Adipose tissue (tissue), 3 donors: Measurements from ENCODE around the gene PRKCI. TPM values are rescaled to one million over a fixed set of nuclear protein-coding genes. Genes with fewer than 3 reads are reported as not detected.
"Not testable (repeated sequence)": the region's sequence is repeated elsewhere in the genome, so short reads cannot be mapped to it uniquely, and the experiment has no call there.

ENCODE experiments used
- H3K27ac ChIP-seq: one replicate; pipeline ENCODE4 v1.5.1; 2013; ENCODE audit warnings: low read depth, low read length
- WGBS, 3 donors: extraction: QIAGEN DNeasy Blood & Tissue Kit; methylation state at CpG; one replicate each; pipeline ENCODE4 v1.1.7; 2013; 5-methylcytosine and 5-hydroxymethylcytosine counted together
- polyA plus RNA-seq, 3 donors: library from polyadenylated mRNA; stranded (reverse); fragments of 200-250 nt; gene quantifications; one replicate each; pipeline ENCODE4 v1.2.3, GENCODE V29; 2013
- donor health status: healthy with polysubstance abuse.
- donor health status: Bipolar disorder and iron deficiency.
- donor health status: healthy.

The PRKCI gene
- polyA plus RNA-seq, 3 donors: 4.8 to 12.8 (median 8.3) TPM

DNA sequence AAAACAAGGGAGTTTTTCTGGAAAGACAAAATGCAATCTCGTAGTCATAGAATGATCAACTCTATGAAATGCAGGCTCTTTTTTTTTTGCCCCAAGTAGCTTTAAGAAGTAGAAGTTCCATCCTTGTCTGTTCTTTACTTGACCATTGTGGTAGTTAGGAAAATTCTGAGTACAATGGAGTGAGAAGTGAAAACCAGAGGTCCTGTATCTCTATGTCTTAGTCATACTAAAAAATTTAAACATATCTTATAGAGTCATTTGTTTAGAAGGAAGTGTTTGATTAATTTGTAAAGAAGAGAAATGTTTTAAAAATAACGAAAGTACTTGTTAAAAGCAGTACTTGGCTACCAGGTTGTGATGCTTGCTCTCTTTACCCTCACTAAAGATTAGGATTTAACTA is 52.4 kb downstream of the PRKCI start:
- 83 to 90% (median 84%) methylated on average over 2 of the region's 2 CpGs for WGBS, 3 donors
- H3K27ac ChIP-seq: no peak overlapping the region

DNA sequence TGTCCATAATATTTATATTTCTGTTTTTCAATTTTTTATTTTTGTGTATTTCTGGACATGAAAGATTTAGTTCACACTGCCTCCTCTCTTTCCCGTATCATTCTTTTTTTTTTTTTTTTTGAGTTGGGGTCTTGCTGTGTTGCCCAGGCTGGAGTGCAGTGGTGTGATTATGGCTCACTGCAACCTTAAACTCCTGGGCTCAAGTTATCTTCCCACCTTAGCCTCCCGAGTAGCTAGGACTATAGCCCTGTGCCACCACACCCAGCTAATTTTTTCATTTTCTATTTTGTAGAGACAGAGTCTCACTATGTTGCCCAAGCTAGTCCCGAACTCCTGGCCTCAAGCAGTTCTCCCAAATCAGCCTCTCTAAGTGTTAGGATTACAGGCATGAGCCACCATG is 53.6 kb downstream of the PRKCI start:
- 91 to 98% (median 97%) methylated on average over 3 of the region's 3 CpGs for WGBS, 3 donors
- H3K27ac ChIP-seq: no peak overlapping the region

DNA sequence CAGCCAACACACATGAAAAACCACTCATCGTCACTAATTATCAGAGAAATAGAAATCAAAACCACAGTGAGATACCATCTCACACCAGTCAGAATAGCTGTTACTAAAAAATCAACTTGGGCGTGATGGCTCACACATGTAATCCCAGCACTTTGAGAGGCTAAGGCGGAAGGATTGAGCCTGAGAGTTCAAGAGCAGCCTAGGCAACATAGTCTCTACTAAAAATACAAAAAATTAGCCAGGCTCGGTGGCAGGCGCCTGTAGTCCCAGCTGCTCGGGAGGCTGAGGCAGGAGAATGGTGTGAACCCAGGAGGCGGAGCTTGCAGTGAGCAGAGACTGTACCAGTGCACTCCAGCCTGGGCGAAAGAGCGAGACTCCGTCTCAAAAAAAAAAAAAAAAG is 55.1 kb downstream of the PRKCI start:
- not testable (repeated sequence) for H3K27ac ChIP-seq
- WGBS, 3 donors: 87 to 99% (median 93%) methylated on average over 10 of the region's 10 CpGs

DNA sequence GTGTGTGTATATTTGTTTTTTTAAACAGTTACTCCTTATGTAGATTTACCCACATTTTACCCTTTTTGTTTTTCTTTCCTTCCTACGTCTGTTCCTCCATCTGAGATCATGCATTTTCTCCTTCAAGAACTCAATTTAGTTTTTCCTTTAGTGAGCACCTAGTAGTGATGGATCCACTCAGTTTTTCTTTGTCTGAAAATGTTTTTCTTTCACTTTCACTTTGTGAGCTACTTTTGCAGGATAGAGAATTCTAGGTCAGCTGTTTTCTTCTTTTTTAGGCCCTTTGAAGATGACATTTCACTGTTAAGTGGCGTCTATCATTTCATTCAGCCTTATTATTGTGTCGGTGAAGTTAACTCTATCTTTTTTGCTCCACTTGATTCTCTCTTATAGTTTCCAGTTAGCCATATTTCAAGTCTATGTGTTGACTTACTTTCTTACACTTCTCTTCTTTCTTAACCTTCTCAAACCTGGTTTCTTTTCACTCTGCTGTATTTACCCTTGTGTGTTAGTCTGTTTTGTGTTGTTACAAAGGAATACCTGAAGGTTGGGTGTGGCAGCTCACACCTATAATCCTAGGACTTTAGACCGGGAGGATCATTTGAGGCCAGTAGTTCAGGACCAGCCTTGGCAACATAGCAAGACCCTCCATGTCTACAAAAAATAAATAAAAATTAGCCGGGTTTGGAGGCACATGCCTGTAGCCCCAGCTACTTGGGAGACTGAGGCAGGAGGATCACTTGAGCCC is 55.8 kb downstream of the PRKCI start:
- 81 to 93% (median 81%) methylated on average over 5 of the region's 5 CpGs for WGBS, 3 donors
- H3K27ac ChIP-seq: no peak overlapping the region

DNA sequence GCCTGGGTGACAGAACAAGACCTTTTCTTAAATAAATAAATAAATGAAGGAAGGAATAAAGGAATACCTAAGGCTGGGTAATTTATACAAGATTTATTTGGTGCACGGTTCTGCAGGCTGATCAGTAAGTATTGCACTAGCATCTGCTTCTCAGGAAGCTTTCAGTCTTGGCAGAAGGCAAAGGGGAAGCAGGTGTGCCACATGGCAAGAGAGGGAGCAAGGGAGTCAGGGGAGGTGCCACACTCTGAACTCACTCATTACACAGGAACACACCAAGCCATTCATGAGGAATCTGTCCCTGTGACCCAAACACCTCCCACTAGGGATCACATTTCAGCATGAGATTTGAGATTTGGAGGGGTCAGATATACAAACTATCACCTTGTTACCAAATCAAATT is 56.4 kb downstream of the PRKCI start:
- WGBS, 3 donors: 48 to 74% (median 66%) methylated on average over 1 of the region's 1 CpG
- no peak overlapping the region for H3K27ac ChIP-seq

DNA sequence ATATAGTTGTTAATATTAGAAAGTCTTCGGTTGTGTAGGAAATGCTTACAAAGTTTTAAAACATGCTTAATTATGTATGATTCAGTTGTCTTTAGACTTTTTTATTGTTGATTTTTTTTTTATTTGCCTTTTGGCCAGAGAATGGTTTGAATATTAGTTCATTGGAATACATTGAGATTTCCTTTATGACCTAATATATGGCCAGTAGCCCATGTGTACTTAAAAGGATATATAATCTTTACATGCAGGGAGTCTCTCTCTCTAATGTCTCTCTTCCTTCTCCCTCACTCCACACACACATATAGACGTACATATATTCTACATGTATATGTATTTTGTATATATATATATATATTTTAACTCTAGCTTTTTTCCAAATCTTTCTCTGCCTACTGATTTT is 68.0 kb downstream of the PRKCI start:
- no peak overlapping the region for H3K27ac ChIP-seq
- 86 to 90% (median 88%) methylated on average over 2 of the region's 2 CpGs for WGBS, 3 donors

DNA sequence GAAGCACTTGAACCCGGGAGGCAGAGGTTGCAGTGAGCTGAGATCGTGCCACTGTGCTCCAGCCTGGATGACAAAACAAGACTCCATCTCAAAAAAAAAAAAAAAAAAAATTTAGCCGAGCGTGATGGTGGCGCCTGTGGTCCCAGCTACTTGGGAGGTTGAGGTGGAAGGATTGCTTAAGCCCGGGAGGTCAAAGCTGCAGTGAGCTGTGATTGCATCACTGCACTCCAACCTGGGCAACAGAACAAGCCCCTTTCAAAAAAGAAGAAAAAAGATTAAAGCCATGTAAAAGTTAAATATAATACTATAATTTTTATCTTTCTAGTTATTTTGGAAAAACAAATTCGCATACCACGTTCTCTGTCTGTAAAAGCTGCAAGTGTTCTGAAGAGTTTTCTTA is 73.4 kb downstream of the PRKCI start:
- WGBS, 3 donors: 85 to 99% (median 94%) methylated on average over 8 of the region's 8 CpGs
- H3K27ac ChIP-seq: no peak overlapping the region

DNA sequence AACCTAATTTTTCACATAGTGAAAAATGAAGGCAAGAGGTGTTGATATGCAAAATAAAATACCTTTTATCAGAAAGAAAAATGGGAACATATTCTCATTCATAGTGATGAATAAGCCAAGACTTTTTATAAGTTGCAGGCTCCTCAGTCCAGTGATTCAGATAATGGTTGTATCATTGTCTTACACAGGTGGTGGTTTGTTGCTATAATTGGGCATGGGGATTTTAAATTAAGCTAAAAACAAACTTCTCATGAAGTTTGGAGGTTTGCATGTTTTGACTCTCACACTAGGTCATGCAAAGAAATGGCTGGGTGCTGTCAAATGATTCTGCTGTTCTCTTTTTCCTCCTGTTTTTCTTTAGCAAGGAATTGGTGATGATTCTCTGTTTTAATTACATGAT is 74.5 kb downstream of the PRKCI start:
- H3K27ac ChIP-seq: no peak overlapping the region

DNA sequence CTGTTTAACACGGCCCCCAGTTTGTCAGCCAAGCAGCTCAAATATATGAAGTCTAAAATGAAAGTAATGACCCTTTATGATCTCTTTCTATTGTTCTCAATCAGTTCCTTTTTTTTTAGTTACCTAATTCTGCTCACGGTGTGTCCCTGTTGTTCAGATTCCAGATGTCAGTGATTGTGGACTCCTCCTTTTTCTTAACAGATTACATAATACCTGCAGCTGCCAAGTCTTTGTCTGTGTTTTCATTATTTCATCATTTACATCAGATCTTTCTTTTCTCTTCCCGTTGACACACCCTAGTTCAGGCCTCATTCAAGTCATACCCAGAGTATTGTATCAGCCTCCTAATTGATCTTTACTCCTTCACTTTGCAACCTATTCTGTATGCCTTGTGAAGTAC is 79.2 kb downstream of the PRKCI start:
- H3K27ac ChIP-seq: no peak overlapping the region
- 26 to 58% (median 33%) methylated on average over 3 of the region's 3 CpGs for WGBS, 3 donors

DNA sequence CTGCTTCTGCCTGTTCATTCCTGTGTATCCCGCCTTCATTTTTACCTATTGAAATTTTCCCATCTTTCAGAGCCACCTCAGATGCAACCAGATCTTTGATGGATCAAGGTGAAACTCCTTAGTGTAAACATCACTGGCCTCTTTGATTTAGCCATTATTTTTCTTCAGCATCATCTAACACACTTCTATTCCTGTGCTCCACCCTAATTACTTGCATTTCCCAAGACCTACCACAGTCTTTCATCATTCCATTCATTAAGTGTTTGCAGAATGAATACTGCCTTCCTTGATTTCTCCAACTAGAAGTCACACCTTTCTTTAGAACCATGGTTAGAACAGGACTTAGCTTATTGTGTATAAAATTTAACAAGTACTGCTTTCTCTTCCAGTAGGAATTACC is 79.8 kb downstream of the PRKCI start:
- WGBS, 3 donors: 97 to 100% (median 100%) methylated on average over 1 of the region's 1 CpG
- no peak overlapping the region for H3K27ac ChIP-seq

DNA sequence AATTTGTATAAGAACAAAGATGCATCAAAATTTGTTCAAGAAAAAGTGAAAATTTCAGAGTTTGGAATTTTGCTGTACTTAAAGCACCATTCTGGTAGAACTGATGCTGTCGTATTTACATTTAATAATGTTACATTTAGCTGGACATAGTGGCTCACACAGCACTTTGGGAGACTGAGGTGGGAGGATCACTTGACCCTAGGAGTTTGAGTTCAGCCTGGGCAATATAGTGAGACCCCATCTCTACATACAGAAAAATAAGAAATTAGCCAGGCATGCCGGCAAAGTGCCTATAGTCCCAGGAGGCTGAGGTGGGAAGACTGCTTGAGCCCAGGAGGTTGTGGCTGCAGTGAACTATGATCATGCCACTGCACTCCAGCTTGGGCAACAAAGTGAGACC is 83.8 kb downstream of the PRKCI start:
- WGBS, 3 donors: 92 to 100% (median 93%) methylated on average over 2 of the region's 2 CpGs

DNA sequence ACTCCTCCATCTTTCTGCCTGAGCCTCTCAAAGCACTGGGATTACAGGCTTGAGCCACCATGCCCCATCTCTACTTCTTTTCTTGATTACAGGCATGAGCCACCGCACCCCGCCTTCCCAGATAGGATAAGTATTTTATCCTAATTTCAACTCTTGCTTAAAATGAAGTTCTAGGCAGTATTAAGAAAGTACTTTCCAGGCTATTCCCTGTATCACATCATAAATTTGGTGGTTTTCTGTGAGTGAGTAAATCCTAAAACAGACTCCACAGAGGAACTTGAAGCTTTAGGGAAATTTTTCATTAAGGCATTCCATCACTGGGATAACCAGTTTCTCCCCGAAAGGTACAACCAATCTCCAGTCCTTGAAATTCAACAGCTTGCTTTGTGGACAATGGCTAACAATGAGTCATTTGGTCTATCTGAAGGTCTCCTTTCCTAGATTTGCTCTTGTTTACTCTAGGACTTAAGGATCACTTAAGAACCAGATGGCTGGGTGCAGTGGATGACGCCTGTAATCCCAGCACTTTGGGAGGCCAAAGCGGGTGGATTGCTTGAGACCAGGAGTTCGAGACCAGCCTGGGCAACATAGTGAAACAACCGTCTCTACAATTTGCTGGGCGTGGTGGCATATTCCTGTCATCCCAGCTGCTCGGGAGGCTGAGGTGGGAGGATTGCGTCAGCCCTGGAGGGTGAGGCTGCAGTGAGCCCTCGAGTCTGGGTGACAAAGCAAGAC is 85.6 kb downstream of the PRKCI start:
- no peak overlapping the region for H3K27ac ChIP-seq
- WGBS, 3 donors: 77 to 86% (median 83%) methylated on average over 11 of the region's 11 CpGs

More for the DNA sequence above, 83.8 kb downstream of the PRKCI start:
- H3K27ac ChIP-seq: no peak overlapping the region

DNA sequence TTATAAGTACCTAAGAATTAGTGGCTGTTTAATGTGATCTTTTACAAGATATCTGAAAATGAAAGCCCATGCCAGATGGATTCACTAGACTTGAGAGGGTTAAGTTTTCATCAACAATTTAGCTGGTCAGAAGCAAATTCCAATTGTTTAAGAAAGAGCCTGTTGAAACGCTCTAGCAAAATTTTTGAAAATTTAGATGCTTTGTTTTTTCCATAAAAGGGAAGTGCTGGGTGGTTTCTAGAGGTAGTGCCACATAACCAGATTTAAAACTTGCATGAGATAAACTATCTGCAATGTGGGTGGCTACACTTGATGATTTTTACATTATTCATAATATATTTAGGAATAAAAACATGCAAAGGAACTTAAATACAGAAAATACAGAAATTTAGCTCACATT is 86.8 kb downstream of the PRKCI start:
- H3K27ac ChIP-seq: no peak overlapping the region
- 52 to 71% (median 58%) methylated on average over 1 of the region's 1 CpG for WGBS, 3 donors

DNA sequence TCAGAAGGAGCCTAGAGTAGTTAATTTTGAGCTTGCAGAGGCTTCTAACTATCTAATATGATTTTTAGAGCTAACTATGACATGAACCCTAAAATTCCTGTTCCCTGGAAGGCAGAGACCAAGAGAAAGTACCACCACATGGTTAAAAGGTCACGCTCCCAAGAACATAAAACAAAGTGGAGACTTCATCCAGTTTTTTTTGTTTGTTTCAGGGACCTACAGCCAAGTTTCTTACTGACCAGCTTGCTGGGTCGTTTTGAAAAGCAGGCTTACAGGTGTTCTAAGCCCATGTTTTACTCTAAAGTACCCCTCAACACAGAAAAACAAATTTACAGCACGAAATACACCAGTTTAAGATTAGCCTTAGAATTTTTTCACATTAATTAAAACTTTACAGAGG is 95.7 kb downstream of the PRKCI start:
- no peak overlapping the region for H3K27ac ChIP-seq
- 60 to 82% (median 75%) methylated on average over 3 of the region's 3 CpGs for WGBS, 3 donors

DNA sequence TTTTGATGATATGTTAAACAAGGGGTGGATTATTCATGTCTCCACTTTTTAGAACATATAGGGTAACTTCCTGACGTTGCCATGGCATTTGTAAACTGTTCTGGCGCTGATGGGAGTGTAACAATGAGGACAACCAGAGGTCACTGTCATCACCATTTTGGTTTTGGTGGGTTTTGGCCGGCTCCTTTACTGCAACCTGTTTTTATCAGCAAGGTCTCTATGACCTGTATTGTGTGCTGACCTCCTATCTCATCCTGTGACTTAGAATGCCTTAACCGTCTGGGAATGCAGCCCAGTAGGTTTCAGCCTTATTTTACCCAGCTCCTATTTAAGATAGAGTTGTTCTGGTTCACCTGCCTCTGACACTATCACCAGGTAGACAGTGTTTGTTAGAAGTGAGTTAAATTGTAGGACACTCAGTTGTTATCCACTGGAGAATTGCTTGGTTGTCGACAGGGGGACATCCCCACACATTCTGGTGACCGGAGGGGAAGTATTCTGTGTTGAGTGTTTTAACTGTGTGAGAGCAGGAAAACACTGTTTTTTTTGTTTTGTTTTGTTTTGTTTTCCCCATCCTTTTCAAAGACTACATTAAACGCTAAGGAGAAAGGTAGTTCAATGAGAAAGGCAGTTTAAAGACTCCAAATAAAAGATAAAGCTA is 98.4 kb downstream of the PRKCI start:
- 66 to 73% (median 69%) methylated on average over 7 of the region's 7 CpGs for WGBS, 3 donors
- no peak overlapping the region for H3K27ac ChIP-seq

DNA sequence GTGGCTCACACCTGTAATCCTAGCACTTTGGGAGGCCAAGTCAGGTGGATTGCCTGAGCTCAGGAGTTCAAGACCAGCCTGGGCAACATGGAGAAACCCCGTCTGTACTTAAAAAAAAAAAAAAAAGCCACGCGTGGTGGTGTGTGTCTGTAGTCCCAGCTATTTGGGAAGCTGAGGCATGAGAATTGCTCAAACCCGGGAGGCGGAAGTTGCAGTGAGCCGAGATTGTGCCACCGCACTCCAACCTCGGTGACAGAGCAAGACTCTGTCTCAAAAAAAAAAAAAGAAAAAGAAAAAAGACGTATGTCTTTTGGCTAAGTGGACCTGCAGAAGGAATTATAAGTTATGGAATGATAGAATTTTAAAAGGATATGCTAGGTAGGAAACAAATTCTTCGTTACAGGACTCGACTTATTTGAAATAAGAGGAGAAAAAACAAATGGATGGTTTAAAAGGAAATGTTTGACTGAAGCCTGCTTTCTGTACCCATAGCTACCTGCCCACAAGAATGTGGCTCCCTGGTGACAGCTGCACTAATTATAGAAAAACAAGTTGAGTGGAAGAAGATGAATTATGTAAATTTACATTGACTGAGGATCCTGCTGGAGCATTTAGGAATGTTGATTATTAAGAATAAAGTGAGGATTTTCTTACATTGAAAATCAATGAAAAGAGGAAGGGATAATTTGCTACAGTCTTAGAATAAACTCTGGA is 99.3 kb downstream of the PRKCI start:
- no peak overlapping the region for H3K27ac ChIP-seq
- 71 to 91% (median 83%) methylated on average over 11 of the region's 11 CpGs for WGBS, 3 donors

DNA sequence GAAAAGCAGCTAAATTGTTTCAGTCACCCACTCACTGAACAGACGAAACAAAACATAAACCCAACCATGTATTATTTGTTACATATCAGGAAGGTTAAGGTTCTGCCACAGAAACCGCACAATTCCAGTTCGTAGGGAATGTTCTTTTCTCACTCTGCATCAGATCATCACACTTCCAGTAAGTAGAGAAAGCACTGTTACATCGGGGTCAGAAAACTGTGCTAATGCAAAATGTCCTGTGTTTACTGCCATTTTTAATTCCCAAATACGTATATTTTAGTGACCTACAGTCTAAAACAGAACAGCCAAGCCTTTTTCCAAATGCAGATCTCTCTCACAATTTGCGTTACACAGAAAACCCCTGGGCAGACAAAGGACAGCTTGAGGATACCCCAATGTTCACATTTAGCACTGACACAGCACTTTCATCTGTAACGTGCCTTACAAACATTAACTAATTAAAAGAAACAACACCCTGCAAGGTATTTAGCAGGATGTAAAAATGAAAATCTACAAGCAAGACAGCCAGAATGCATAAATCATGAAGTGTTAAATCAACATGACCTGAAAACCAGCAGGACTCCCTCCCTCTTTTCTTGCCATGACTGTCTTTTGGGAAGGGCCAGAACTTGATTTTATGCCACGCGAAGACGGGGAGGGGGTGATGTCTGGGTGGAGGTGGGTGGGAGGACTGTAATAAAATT is 100.5 kb downstream of the PRKCI start:
- WGBS, 3 donors: 69 to 76% (median 74%) methylated on average over 10 of the region's 10 CpGs
- no peak overlapping the region for H3K27ac ChIP-seq

DNA sequence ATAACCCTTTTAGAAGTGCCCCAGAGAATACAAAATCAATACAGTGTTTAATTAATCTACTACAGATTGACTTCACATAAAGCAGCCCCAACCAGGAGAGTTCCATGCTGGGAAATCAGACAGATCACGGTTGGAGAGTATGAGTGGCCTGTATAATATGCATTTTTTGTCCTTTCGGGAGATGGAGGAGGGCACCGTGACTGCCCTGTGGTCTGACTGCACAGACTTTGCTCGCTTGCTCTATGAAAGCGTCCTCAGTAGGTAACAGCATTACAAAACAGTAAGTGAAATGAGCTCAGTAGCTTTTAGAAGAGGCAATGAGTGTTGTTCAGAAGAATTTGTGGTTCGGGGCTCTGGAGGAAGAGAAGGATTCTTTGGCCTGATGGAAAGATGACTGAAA is 101.1 kb downstream of the PRKCI start:
- WGBS, 3 donors: 85 to 91% (median 86%) methylated on average over 6 of the region's 6 CpGs
- no peak overlapping the region for H3K27ac ChIP-seq
